OCI-LY1 (cell line): ENCODE results near the gene KCNMA1.

Experiments used
- CTCF ChIP-seq: fragments of 200-600 bp; sonication (generic), shearing (Covaris generic); IDR thresholded peaks from 2 replicates; pipeline ENCODE4 v1.5.1; 2017; ENCODE audit warnings: mild to moderate bottlenecking, antibody characterized with exemption, low read length, moderate library complexity, mixed read lengths
- EZH2 ChIP-seq: fragments of 200-600 bp; sonication (generic), shearing (Covaris generic); IDR thresholded peaks from 2 replicates; pipeline ENCODE4 v1.8.0; 2017; ENCODE audit warnings: borderline replicate concordance, mixed run types, mild to moderate bottlenecking, antibody characterized with exemption, low read length, moderate library complexity, mixed read lengths

GRCh38 chr10:77293347-77293746, 344.3 kb downstream of the KCNMA1 start:
- TF ChIP-seq CTCF (no peak), EZH2 (no peak)
